Psoas muscle (tissue), 8 donors: ENCODE measurements around the gene ATP13A1. TPM values are rescaled to one million over a fixed set of nuclear protein-coding genes. Genes with fewer than 3 reads are reported as not detected.

Experiments
- ATAC-seq, 4 donors: fragments of 200-7000 bp; cut with Tn5 transposase; one replicate each; pipeline ENCODE4 v1.9.1; 2020; ENCODE audit warnings: moderate library complexity in 3 of 4, mild to moderate bottlenecking in 2 of 4
- DNase-seq, 2 donors: peaks; one replicate each; pipeline ENCODE4 v3.0.0-alpha.2; 2020
- H3K27ac ChIP-seq: fragments of 200-600 bp; one replicate; pipeline ENCODE4 v1.8.0; 2022
- H3K27me3 ChIP-seq, 3 donors: fragments of 200-600 bp in 1 of 3; one replicate each; pipeline versions ENCODE4 v1.6.1 to v1.8.0; 2013 to 2022; ENCODE audit warnings: low read length in 2 of 3, mild to moderate bottlenecking in 2 of 3, moderate library complexity in 1 of 3; ENCODE audit not compliant: insufficient read depth in 3 of 3
- H3K36me3 ChIP-seq, 2 donors: fragments of 200-600 bp in 1 of 2; one replicate each; pipeline versions ENCODE4 v1.6.1 to v1.8.0; 2013 to 2022; ENCODE audit warnings: low read depth in 1 of 2, mild to moderate bottlenecking in 1 of 2, moderate library complexity in 1 of 2; ENCODE audit not compliant: insufficient read depth in 1 of 2
- H3K4me1 ChIP-seq: fragments of 200-600 bp; one replicate; pipeline ENCODE4 v1.8.0; 2022
- H3K4me3 ChIP-seq: fragments of 200-600 bp; one replicate; pipeline ENCODE4 v1.8.0; 2022; ENCODE audit warnings: mild to moderate bottlenecking
- H3K9me3 ChIP-seq: fragments of 200-600 bp; one replicate; pipeline ENCODE4 v1.8.0; 2022
- CTCF ChIP-seq: fragments of 200-600 bp; IDR thresholded peaks from one replicate; pipeline ENCODE4 v1.8.0; 2022; ENCODE audit warnings: antibody characterized with exemption
- WGBS, 3 donors: extraction: QIAGEN DNeasy Blood & Tissue Kit; methylation state at CpG; one replicate each; pipeline versions ENCODE4 v1.1.6 to v1.1.7; 2013; 5-methylcytosine and 5-hydroxymethylcytosine counted together
- intact Hi-C, 2 donors: fragments of 100-400 bp; cut with DNase I; formaldehyde crosslinking; loops; one replicate each; pipeline versions ENCODE4 v1.11.0 to v1.14.2; 2022
- polyA plus RNA-seq, 3 donors: library from polyadenylated mRNA; stranded (reverse); fragments of 200-250 nt; gene quantifications; one replicate each; pipeline ENCODE4 v1.2.3, GENCODE V29; 2013
- total RNA-seq, 4 donors: library from RNA; stranded (reverse); fragmentation: NEBNext Ultra II Directional in 2 of 4; extraction: Animal tissue kit (Norgen Biotek cat#: 25700) in 2 of 4; gene quantifications; one replicate each; pipeline versions ENCODE4 v1.2.1 to v1.2.4, GENCODE V29; 2021 to 2023
- donor health status: healthy with polysubstance abuse.
- donor health status: DM: no; HTN: no; CAD: no; lungs with moderate emphysema.
- donor health status: Bipolar disorder and iron deficiency.
- donor health status: healthy.
- donor health status: DM: yes; HTN: yes; CAD: no.
- donor health status: DM: no; HTN: no; CAD: no.
- donor health status: DM: no; HTN: no; CAD: no.
- donor health status: DM: yes; HTN: yes; CAD: no.

The ATP13A1 gene
- total and polyA plus RNA-seq, 7 donors: 15.4 to 27.5 (median 20.6) TPM

GRCh38 chr19:19677579-19677978 is 14.1 kb upstream of the ATP13A1 start:
- DNase-seq (no peak), ATAC-seq (no peak)
- WGBS, 3 donors: 88 to 91% (median 89%) methylated on average over 7 of the region's 7 CpGs
- Histone ChIP-seq H3K4me3 (no peak overlapping the region), H3K27me3 (no peaks in the 10 kb centered on the region), H3K4me1 (no peaks in the 10 kb centered on the region), H3K27ac (no peak overlapping the region), H3K9me3 (peaks cover 8% of the 10 kb centered on the region), H3K36me3 (peaks cover 17 to 40% of the 10 kb centered on the region in 2 donors)
- TF ChIP-seq CTCF: no peak
- intact Hi-C loops: no loop called here

GRCh38 chr19:19674315-19674714 is 10.8 kb upstream of the ATP13A1 start:
- peaks cover 2% of the 10 kb centered on the region for H3K4me1 ChIP-seq
- TF ChIP-seq CTCF: no peak
- H3K27me3 ChIP-seq: no peaks in the 10 kb centered on the region
- H3K27ac ChIP-seq: no peak overlapping the region
- peaks cover 7% of the 10 kb centered on the region for H3K9me3 ChIP-seq
- ATAC-seq: no peak
- WGBS, 3 donors: 96 to 99% (median 98%) methylated on average over 6 of the region's 6 CpGs
- H3K36me3 ChIP-seq: peaks cover 9 to 24% of the 10 kb centered on the region in 2 donors
- DNase-seq: no peak
- H3K4me3 ChIP-seq: no peak overlapping the region
- intact Hi-C loops: no loop called here

GRCh38 chr19:19672816-19673215 is 9.3 kb upstream of the ATP13A1 start:
- Histone ChIP-seq H3K27me3 (no peaks in the 10 kb centered on the region), H3K4me3 (no peak overlapping the region), H3K36me3 (peaks cover 4 to 9% of the 10 kb centered on the region in 2 donors), H3K4me1 (peaks cover 4% of the 10 kb centered on the region), H3K9me3 (no peaks in the 10 kb centered on the region), H3K27ac (no peak overlapping the region)
- 95 to 99% (median 96%) methylated on average over 3 of the region's 3 CpGs for WGBS, 3 donors
- TF ChIP-seq CTCF: no peak
- ATAC-seq (no peak), DNase-seq (no peak)
- intact Hi-C loops: no loop called here

- intact Hi-C loops: no loop called here
- Histone ChIP-seq H3K4me3 (no peak overlapping the region), H3K4me1 (peaks cover 4% of the 10 kb centered on the region), H3K27me3 (no peaks in the 10 kb centered on the region), H3K9me3 (no peaks in the 10 kb centered on the region), H3K27ac (no peak overlapping the region), H3K36me3 (no peaks in the 10 kb centered on the region)
- DNase-seq: no peak
- no peak for TF ChIP-seq CTCF
- no peak for ATAC-seq
- 78 to 81% (median 78%) methylated on average over 10 of the region's 10 CpGs for WGBS, 3 donors
These were observed 6.6 kb upstream of the ATP13A1 start for GRCh38 chr19:19670070-19670551.
